ENCODE data around the gene ATP10D.

DNA sequence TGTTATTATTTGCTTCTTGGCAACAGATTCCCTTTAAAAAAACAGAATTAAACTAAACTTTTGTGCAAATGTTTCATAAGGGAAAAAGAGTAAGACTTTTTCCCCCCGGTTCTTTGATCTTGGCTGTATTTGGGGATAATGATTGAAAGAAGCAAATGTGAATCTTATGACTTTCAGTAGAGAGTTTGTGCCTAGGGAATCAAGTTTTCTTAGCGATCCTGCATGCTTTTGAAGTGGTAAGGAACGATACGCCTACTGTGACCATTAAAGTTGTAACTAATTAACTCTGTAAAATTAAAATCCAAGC, 9.0 kb downstream of the ATP10D start:
- TF ChIP-seq, protein P1, sequence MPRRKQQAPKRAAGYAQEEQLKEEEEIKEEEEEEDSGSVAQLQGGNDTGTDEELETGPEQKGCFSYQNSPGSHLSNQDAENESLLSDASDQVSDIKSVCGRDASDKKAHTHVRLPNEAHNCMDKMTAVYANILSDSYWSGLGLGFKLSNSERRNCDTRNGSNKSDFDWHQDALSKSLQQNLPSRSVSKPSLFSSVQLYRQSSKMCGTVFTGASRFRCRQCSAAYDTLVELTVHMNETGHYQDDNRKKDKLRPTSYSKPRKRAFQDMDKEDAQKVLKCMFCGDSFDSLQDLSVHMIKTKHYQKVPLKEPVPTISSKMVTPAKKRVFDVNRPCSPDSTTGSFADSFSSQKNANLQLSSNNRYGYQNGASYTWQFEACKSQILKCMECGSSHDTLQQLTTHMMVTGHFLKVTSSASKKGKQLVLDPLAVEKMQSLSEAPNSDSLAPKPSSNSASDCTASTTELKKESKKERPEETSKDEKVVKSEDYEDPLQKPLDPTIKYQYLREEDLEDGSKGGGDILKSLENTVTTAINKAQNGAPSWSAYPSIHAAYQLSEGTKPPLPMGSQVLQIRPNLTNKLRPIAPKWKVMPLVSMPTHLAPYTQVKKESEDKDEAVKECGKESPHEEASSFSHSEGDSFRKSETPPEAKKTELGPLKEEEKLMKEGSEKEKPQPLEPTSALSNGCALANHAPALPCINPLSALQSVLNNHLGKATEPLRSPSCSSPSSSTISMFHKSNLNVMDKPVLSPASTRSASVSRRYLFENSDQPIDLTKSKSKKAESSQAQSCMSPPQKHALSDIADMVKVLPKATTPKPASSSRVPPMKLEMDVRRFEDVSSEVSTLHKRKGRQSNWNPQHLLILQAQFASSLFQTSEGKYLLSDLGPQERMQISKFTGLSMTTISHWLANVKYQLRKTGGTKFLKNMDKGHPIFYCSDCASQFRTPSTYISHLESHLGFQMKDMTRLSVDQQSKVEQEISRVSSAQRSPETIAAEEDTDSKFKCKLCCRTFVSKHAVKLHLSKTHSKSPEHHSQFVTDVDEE (CRISPR knock-in tag; IDR thresholded peaks at IDR 0.05): no peak
- no peak for TF ChIP-seq GLIS3 (CRISPR knock-in tag; IDR thresholded peaks at IDR 0.05)
- TF ChIP-seq TOX (CRISPR knock-in tag; IDR thresholded peaks at IDR 0.05; ENCODE audit: borderline replicate concordance): no peak
- no peak for TF ChIP-seq SNAI2 (CRISPR knock-in tag; IDR thresholded peaks at IDR 0.05)
- no peak for TF ChIP-seq OSR1 (CRISPR knock-in tag; IDR thresholded peaks at IDR 0.05)

Data from SK-N-SH treated with all-trans-retinoic acid at 6 μM for 48 hours (cell line).